ENCODE results near the gene DRAP1. TPM values are rescaled to one million over a fixed set of nuclear protein-coding genes. Genes with fewer than 3 reads are reported as not detected.

DRAP1 gene
- total RNA-seq, 1 donor from 2014 or later = 225 TPM

DNA sequence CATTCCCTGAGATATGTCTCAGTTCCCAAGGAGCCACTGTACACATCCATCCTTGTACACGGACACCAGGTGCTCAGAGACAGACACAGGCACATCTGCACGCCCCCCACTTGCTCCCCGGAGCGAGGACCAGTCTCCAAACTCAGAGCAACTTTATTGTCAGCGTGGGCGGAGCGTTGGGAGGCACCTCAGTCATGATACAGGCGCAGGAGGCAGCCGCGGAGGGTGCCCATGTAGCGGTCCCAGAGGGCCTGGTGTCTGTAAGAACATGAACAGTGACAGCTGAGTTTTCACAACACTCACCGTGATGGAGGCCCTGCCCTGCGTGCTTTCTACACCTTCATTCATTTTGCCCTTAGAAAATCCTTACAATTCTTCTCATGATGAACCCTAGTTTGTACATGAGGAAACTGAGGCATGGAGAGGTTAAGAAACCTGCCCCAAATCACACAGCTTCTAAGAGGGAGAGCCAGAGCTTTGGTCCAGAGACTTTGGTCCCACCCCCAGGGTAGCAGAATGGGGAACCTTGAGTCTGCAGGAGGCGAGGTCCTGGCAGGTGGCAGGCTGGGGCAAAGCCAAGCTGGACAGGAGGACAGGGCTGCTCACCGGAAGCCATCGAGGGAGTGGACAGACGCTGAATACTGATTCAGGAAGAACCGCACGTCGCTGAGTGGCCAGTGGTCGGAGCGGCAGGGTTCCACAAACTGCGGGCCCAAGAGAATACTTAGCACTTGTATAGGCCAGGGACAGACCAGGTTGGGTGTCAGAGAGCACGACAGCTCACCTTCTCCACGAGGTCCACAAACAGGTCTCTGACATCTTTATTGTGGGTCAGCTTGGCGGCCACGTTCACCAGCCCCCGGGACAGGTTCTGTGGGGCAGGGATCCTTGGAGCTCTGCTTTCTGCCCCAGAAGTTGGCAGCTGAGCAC lies 35.2 kb upstream of the DRAP1 start:
- TF ChIP-seq CTCF (conservative IDR thresholded peaks at IDR 0.05; ENCODE audit: low read depth, low read length) = no peak
- DNase-seq (ENCODE audit: low read depth) = no peak
- no peak overlapping the region for H3K4me3 ChIP-seq (ENCODE audit: low read depth, low read length)

GRCh38 chr11:65884716-65885092 lies 34.5 kb upstream of the DRAP1 start:
- no peak overlapping the region for H3K4me3 ChIP-seq (ENCODE audit: low read depth, low read length)
- no peak for DNase-seq (ENCODE audit: low read depth)
- peak; percentile 100 for TF ChIP-seq CTCF (conservative IDR thresholded peaks at IDR 0.05; ENCODE audit: low read depth, low read length)

- no peak for DNase-seq (ENCODE audit: low read depth)
- H3K4me3 ChIP-seq (ENCODE audit: low read depth, low read length) = no peak overlapping the region
- TF ChIP-seq CTCF (conservative IDR thresholded peaks at IDR 0.05; ENCODE audit: low read depth, low read length) = no peak
These were observed 34.0 kb upstream of the DRAP1 start for GRCh38 chr11:65885231-65885630.

GRCh38 chr11:65885808-65886536 lies 33.3 kb upstream of the DRAP1 start:
- DNase-seq (ENCODE audit: low read depth) = no peak
- H3K4me3 ChIP-seq (ENCODE audit: low read depth, low read length) = no peak overlapping the region
- TF ChIP-seq CTCF (conservative IDR thresholded peaks at IDR 0.05; ENCODE audit: low read depth, low read length) = no peak

DNA sequence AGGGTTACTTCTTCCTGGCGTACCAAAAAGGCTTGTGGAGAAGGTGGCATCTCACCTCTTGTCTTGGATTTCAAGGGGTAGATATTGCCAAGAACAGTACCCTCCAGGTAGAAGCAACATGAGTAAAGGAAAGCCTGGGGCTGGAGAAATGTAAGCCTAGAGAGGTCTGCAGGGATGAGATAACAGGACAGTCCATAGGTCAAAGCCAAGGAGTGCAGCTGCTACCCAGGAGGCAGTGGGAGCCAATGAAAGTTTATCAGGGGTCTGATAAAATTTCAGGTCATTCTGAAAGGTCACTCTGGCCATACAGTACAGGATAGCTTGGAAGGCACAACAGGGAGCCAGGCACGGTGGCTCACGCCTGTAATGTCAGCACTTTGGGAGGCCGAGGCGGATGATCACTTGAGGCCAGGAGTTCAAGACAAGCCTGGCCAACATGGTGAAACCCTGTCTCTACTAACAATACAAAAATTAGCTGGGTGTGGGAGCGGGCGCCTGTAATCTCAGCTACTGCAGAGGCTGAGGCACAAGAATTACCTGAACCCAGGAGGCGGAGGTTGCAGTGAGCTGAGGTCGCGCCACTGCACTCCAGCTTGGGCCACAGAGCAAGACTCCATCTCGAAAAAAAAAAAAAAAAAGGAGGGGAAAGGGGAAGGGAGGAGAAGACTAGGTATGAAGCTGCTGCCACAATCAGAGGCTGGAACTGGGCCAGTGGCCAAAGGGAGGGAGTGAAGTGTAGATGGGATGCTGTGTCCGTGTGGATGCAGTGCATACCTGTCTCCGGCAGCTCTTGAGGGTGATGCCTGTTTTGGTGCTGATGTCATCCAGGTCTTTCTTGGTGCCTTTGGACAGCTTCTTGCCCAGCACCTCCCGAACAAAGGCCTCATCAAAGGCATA lies 32.2 kb upstream of the DRAP1 start:
- TF ChIP-seq CTCF (conservative IDR thresholded peaks at IDR 0.05; ENCODE audit: low read depth, low read length) = no peak
- peak overlapping the region; percentile 94 for H3K4me3 ChIP-seq (ENCODE audit: low read depth, low read length)
- no peak for DNase-seq (ENCODE audit: low read depth)

DNA sequence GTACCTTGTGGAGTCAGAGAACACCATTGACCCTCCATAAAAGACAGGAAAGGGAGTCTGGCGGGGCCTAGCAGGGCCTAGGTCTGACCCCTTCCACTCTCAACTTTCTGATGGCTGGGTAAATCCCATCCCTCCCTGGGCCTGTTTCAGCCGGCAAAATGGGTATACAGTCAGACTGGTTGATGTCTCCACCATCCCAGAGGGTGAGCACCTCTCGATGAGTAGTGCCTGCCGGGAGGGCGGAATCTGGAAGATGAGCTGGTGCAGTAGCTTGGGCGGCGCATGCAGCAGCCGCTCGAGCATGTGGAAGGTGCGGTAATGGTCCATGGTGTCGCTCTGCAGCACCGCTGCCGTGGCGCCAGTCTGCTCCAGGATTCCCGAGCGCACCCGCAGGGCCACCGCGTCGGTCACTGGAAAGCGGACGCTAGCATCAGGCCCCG lies 31.5 kb upstream of the DRAP1 start:
- peak overlapping the region; percentile 94 for H3K4me3 ChIP-seq (ENCODE audit: low read depth, low read length)
- DNase-seq (ENCODE audit: low read depth) = no peak
- no peak for TF ChIP-seq CTCF (conservative IDR thresholded peaks at IDR 0.05; ENCODE audit: low read depth, low read length)

Measured in epithelial cell of proximal tubule (primary cell).